ENCODE measurements around the gene COL25A1.

COL25A1 gene

DNA sequence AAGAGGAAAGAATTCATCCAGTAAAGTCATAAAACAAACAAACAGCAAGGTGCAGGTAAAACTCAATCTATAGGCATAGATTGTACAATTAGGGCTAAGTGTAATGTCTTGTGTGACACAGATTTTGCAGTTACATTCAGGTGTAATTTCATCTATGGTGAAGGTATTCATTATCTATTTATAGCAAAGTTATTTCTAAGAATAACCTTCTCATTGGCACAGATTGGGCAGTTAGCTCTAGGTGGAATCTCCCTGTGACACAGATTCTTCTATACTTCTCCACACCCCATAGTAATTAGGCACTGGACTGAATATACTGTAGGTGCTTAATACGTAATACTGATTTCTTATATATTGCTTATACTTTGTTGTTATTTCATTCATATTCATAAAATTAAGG is 66.8 kb downstream of the COL25A1 start:
- no peak overlapping the region for H3K4me3 ChIP-seq (ENCODE audit: low read depth, low read length)
- TF ChIP-seq, protein P1, sequence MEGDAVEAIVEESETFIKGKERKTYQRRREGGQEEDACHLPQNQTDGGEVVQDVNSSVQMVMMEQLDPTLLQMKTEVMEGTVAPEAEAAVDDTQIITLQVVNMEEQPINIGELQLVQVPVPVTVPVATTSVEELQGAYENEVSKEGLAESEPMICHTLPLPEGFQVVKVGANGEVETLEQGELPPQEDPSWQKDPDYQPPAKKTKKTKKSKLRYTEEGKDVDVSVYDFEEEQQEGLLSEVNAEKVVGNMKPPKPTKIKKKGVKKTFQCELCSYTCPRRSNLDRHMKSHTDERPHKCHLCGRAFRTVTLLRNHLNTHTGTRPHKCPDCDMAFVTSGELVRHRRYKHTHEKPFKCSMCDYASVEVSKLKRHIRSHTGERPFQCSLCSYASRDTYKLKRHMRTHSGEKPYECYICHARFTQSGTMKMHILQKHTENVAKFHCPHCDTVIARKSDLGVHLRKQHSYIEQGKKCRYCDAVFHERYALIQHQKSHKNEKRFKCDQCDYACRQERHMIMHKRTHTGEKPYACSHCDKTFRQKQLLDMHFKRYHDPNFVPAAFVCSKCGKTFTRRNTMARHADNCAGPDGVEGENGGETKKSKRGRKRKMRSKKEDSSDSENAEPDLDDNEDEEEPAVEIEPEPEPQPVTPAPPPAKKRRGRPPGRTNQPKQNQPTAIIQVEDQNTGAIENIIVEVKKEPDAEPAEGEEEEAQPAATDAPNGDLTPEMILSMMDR (IDR thresholded peaks at IDR 0.05; ENCODE audit: low read depth, low read length), result no peak

DNA sequence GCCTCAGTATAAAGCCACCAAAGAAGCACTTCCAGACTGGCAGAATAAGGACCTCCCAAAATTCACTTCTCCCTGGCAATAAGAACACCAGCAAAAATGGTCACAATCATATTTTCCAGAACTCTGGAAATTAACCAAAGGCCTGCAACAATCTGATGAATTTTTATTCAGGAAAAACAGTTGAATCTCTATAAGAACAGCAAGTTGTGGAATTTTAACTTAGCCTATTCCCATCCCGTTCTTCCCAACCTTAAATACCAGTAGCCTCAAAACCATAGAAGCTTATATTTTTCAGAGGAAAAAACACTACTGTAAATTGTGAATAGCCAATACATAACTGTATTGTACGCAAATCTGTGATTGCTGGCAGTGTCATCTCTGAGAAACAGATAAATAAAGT is 67.9 kb downstream of the COL25A1 start:
- TF ChIP-seq, protein P1 (IDR thresholded peaks at IDR 0.05; ENCODE audit: low read depth, low read length), result no peak
- no peak overlapping the region for H3K4me3 ChIP-seq (ENCODE audit: low read depth, low read length)

DNA sequence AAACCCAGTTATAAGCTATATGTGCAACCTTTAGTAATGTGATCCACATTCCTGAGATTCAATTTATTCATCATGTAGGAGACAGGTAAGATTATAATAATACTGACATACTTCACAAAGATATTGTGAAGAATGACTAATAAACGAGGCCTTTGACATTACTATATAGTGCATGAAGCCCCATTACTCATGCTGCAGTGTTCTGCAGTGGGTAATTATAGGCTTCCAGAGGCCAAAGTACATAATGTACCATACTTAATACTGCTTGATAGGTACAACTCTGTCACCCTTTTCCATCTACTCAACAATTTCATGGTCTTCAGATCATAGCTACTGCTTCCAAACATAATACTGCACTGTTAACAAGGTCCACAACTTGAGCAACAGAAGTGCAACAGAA is 68.9 kb downstream of the COL25A1 start:
- H3K4me3 ChIP-seq (ENCODE audit: low read depth, low read length), result no peak overlapping the region
- TF ChIP-seq, protein P1 (IDR thresholded peaks at IDR 0.05; ENCODE audit: low read depth, low read length), result no peak

DNA sequence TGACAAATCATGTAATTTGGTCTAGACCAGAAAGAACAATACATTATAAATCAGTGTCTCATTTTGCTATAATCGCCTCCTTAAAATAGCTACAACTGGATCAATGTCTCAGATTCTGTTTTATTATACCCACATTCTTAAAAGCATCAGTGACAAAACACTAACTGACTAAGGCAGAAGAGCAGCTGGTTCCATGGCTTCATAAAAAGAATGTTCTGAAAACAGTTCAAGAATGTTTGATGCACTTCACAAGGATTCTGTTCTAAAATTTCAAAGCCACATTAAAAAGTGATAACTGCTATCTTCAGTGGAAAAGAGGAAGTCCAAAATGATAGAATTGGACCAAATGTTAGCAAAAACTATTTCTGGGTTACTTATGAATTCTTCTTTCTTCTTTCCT is 69.8 kb downstream of the COL25A1 start:
- TF ChIP-seq, protein P1 (IDR thresholded peaks at IDR 0.05; ENCODE audit: low read depth, low read length), result no peak

DNA sequence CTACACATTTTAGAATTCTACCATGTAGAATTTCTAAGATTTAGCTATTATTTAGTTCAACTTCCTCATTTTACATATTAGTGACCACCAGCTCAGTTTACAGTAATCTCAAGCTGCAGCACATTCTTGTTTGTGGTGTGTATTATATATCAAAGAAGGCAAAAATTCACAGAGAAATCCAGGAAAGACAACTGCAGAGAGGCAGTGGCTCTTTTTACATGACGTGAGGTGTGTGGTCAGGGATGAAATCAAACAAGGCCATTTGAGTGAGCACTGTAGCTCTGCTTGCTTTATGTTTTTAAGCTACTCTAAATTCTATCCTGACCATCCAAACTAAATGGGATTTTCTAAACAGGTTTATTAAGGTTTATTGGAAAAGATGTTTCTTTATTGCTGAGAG is 71.1 kb downstream of the COL25A1 start:
- no peak overlapping the region for H3K4me3 ChIP-seq (ENCODE audit: low read depth, low read length)
- TF ChIP-seq, protein P1 (IDR thresholded peaks at IDR 0.05; ENCODE audit: low read depth, low read length), result no peak

More for the DNA sequence above, 69.8 kb downstream of the COL25A1 start:
- no peak overlapping the region for H3K4me3 ChIP-seq (ENCODE audit: low read depth, low read length)

DNA sequence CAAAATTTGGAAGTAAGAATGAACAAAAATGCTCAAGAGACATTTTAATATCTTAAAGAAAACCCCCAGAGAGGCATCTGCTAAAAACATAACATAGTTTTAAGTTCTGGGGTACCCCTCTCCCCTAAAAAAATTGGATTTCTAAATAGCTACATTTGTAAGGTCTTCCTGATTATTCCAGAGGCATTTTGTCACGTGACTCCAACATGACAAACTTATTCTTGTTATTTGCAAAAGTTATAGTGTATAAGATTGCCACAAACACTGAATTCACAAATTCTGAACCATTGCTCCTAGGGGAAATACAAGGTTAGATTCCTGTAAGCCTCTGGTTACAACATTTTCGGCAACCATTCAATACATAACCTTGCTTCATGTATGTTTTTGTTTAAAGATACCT is 73.4 kb downstream of the COL25A1 start:
- TF ChIP-seq, protein P1 (IDR thresholded peaks at IDR 0.05; ENCODE audit: low read depth, low read length), result no peak

DNA sequence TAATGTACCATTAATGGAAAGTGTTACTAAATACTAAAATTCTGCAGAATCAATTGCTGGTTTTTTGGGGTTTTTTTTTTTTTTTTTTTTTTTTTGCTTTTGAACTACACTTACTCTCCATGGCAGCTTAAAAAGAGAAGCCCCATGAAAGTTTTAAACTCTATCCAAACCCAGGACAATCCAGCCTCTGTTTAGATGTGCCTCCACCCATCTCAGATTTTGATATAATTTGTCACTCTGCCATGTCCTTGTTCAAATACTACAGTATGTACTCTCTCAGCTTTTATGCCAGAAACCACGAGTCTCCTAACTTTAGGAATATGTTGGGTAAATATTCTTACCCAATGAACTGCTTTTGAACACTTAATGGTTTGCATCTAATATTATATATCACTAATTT is 84.2 kb downstream of the COL25A1 start:
- H3K4me3 ChIP-seq (ENCODE audit: low read depth, low read length), result no peak overlapping the region
- TF ChIP-seq, protein P1 (IDR thresholded peaks at IDR 0.05; ENCODE audit: low read depth, low read length), result no peak

More for the DNA sequence above, 73.4 kb downstream of the COL25A1 start:
- no peak overlapping the region for H3K4me3 ChIP-seq (ENCODE audit: low read depth, low read length)
